HepG2 (cell line): ENCODE data around the gene PODXL2. TPM values are rescaled to one million over a fixed set of nuclear protein-coding genes. Genes with fewer than 3 reads are reported as not detected.

Source experiments
- ATAC-seq: fragments of 200-7000 bp; cut with Tn5 transposase; 3 replicates; pipeline ENCODE4 v1.9.1; 2020; ENCODE audit warnings: mild to moderate bottlenecking, moderate library complexity
- BruUV-seq: library from RNA; stranded (reverse); fragments of 400-500 nt; replicated peaks from 2 replicates; lab custom pipeline; 2021; lab: Mats Ljungman, UMichigan
- CTCF ChIA-PET: fragments of 300-600 bp; formaldehyde crosslinking; extraction: SDS; loops from one replicate; lab custom pipeline; 2021; ENCODE audit warnings: low total read pairs, inconsistent platforms, low intra/inter-chr PET ratio; lab: Yijun Ruan, JAX
- POLR2A ChIA-PET: fragments of 350-600 bp; sonication (Branson Sonifier 250); formaldehyde crosslinking; loops from one replicate; lab custom pipeline; 2020; ENCODE audit warnings: antibody characterized with exemption, inconsistent platforms; lab: Yijun Ruan, JAX
- DNase-seq: peaks from one replicate; pipeline ENCODE4 v3.0.0-alpha.2; 2015; ENCODE audit warnings: low spot score
- FAIRE-seq: peaks from 3 replicates; lab custom pipeline; 2011; peaks lifted over from hg19 to GRCh38; lab: Jason Lieb, UNC
- H2AFZ ChIP-seq: one replicate; pipeline ENCODE4 v1.6.1; 2011; ENCODE audit warnings: low read length, inconsistent platforms
- H3K27ac ChIP-seq: fragments of 300-600 bp; 3 replicates; pipeline ENCODE4 v1.8.0; 2011; ENCODE audit warnings: mixed run types, mild to moderate bottlenecking, mixed read lengths, low read length, inconsistent platforms; ENCODE audit not compliant: insufficient read depth; ENCODE audit errors: extremely low read length
- H3K27me3 ChIP-seq, 2 experiments: fragments of 200-600 bp in 1 of 2; 2 replicates in 1 of 2; 3 replicates in 1 of 2; pipeline versions ENCODE4 v1.6.0 to v1.8.0; 2011; ENCODE audit warnings: low read length in 2 of 2, mild to moderate bottlenecking in 2 of 2, moderate library complexity in 2 of 2, inconsistent platforms in 1 of 2; ENCODE audit not compliant: insufficient read depth in 2 of 2, control insufficient read depth in 1 of 2
- H3K36me3 ChIP-seq, 2 experiments: fragments of 200-600 bp in 1 of 2; replicated peaks in 1 of 2; 2 replicates in 1 of 2; 3 replicates in 1 of 2; pipeline versions ENCODE4 v1.5.1 to v1.8.0; 2011; ENCODE audit warnings: low read length in 2 of 2, inconsistent platforms in 1 of 2; ENCODE audit not compliant: insufficient read depth in 2 of 2, control insufficient read depth in 1 of 2
- H3K4me1 ChIP-seq: 2 replicates; pipeline ENCODE4 v1.5.1; 2012; ENCODE audit warnings: low read length, inconsistent platforms; ENCODE audit not compliant: insufficient read depth
- H3K4me2 ChIP-seq: 2 replicates; pipeline ENCODE4 v1.6.0; 2011; ENCODE audit warnings: low read depth, low read length, inconsistent platforms
- H3K4me3 ChIP-seq, 3 experiments: fragments of 200-600 bp in 1 of 3; sonication (generic), shearing (Covaris generic) in 1 of 3; replicated peaks in 1 of 3; 2 replicates each; pipeline ENCODE4 v1.5.1; 2011 to 2016; ENCODE audit warnings: low read length in 3 of 3, inconsistent platforms in 2 of 3, low read depth in 2 of 3, mild to moderate bottlenecking in 2 of 3, control low read depth in 1 of 3, mixed read lengths in 1 of 3; ENCODE audit not compliant: insufficient read depth in 1 of 3
- H3K79me2 ChIP-seq: one replicate; pipeline ENCODE4 v1.6.1; 2011; ENCODE audit warnings: low read length, inconsistent platforms; ENCODE audit not compliant: insufficient read depth
- H3K9ac ChIP-seq: 2 replicates; pipeline ENCODE4 v1.6.0; 2011; ENCODE audit warnings: mild to moderate bottlenecking, low read depth, low read length, inconsistent platforms; ENCODE audit not compliant: insufficient read depth
- H3K9me3 ChIP-seq: 2 replicates; pipeline ENCODE4 v1.5.1; 2012; ENCODE audit warnings: mild to moderate bottlenecking, low read length
- H4K20me1 ChIP-seq: 2 replicates; pipeline ENCODE4 v1.6.0; 2011; ENCODE audit warnings: inconsistent platforms, mild to moderate bottlenecking, low read length, moderate library complexity; ENCODE audit not compliant: insufficient read depth
- ASH2L ChIP-seq: fragments of 300-600, 200-600 bp; sonication (generic); IDR thresholded peaks from 2 replicates; pipeline ENCODE4 v1.7.0; 2017; ENCODE audit warnings: low read depth, mild to moderate bottlenecking, moderate library complexity, mixed read lengths, low read length; ENCODE audit not compliant: insufficient read length
- FOXP1 ChIP-seq, 2 experiments: fragments of 450-650 bp in 1 of 2; IDR thresholded peaks; 2 replicates each; pipeline ENCODE4 v1.6.1; 2017 to 2018; ENCODE audit warnings: antibody characterized with exemption in 1 of 2
- JUNB ChIP-seq: sonication (generic); formaldehyde crosslinking; IDR thresholded peaks from 2 replicates; pipeline ENCODE4 v1.8.0; 2022; ENCODE audit warnings: missing genetic modification reagents, mild to moderate bottlenecking, borderline replicate concordance
- MZF1 ChIP-seq: sonication (generic); formaldehyde crosslinking; IDR thresholded peaks from 2 replicates; pipeline ENCODE4 v1.8.1; 2023; ENCODE audit warnings: mild to moderate bottlenecking, missing genetic modification reagents, borderline replicate concordance
- NCOA1 ChIP-seq: sonication (generic); formaldehyde crosslinking; IDR thresholded peaks from 2 replicates; pipeline ENCODE4 v1.9.0; 2021; ENCODE audit warnings: missing genetic modification reagents
- PCBP1 ChIP-seq: fragments of 200-400 bp; formaldehyde crosslinking; IDR thresholded peaks from 2 replicates; pipeline ENCODE4 v1.6.1; 2017; ENCODE audit warnings: mild to moderate bottlenecking, low read depth, low read length, borderline replicate concordance
- POLR2A ChIP-seq, 2 experiments: IDR thresholded peaks; 2 replicates each; pipeline ENCODE4 v1.6.1; 2011; ENCODE audit warnings: low read depth in 2 of 2, low read length in 2 of 2, mild to moderate bottlenecking in 1 of 2, moderate library complexity in 1 of 2; ENCODE audit not compliant: insufficient read depth in 1 of 2
- SYNCRIP ChIP-seq: fragments of 200-400 bp; formaldehyde crosslinking; IDR thresholded peaks from 2 replicates; pipeline ENCODE4 v1.6.1; 2018; ENCODE audit warnings: mild to moderate bottlenecking, low read depth, low read length; ENCODE audit not compliant: insufficient read depth
- ZNF10 ChIP-seq: sonication (generic); formaldehyde crosslinking; IDR thresholded peaks from 2 replicates; pipeline ENCODE4 v1.4.0; 2020; ENCODE audit warnings: mild to moderate bottlenecking, low read depth, missing genetic modification reagents, borderline replicate concordance
- ZNF143 ChIP-seq: sonication (generic); formaldehyde crosslinking; IDR thresholded peaks from 2 replicates; pipeline ENCODE4 v1.4.0; 2020; ENCODE audit warnings: missing genetic modification reagents
- ZNF333 ChIP-seq: sonication (generic); formaldehyde crosslinking; IDR thresholded peaks from 2 replicates; pipeline ENCODE4 v1.4.0; 2020; ENCODE audit warnings: mild to moderate bottlenecking, missing genetic modification reagents, borderline replicate concordance
- ZNF660 ChIP-seq: sonication (generic); formaldehyde crosslinking; IDR thresholded peaks from 2 replicates; pipeline ENCODE4 v1.5.1; 2020; ENCODE audit warnings: mild to moderate bottlenecking, low read depth, missing genetic modification reagents, borderline replicate concordance
- ZNF724P ChIP-seq: sonication (generic); formaldehyde crosslinking; IDR thresholded peaks from 2 replicates; pipeline ENCODE4 v1.8.0; 2022; ENCODE audit warnings: missing genetic modification reagents, borderline replicate concordance
- WGBS: methylation state at CpG from one replicate; pipeline ENCODE4 v1.1.6; 2017; ENCODE audit warnings: low lambda C conversion rate; 5-methylcytosine and 5-hydroxymethylcytosine counted together
- in situ Hi-C: cut with HindIII; loops from 2 replicates; pipeline ENCODE4 v1.10.0; 2017; ENCODE audit warnings: low pct_unique_long_range_greater_than_20kb; ENCODE audit not compliant: extremely low pct_ligation_motif_present
- intact Hi-C: fragments of 100-400 bp; cut with micrococcal nuclease; formaldehyde crosslinking; loops from one replicate; pipeline ENCODE4 v1.10.0; 2022; ENCODE audit not compliant: unreplicated experiment
- polyA plus RNA-seq, 8 experiments: library from polyadenylated mRNA; depleted of rRNA in 3 of 8; stranded (reverse) in 7 of 8; unstranded in 1 of 8; fragments of >200 nt; fragmentation: Illumina TruSeq in 4 of 8; extraction: Trizol in 4 of 8; gene quantifications; 2 replicates each; pipeline versions ENCODE4 v1.2.1 to v1.2.3, GENCODE V29; 2011 to 2016; ENCODE audit warnings: low read depth in 4 of 8, missing spikeins in 1 of 8, mixed read lengths in 1 of 8; ENCODE audit not compliant: insufficient read depth in 1 of 8
- total RNA-seq, 5 experiments: library from RNA; depleted of rRNA; stranded (reverse); fragments of >200 nt; fragmentation: Illumina TruSeq; extraction: Trizol; gene quantifications; 2 replicates each; pipeline ENCODE4 v1.2.3, GENCODE V29; 2016; ENCODE audit warnings: low read depth in 1 of 5
- TF ChIP-seq, protein P1 (sequence below): sonication (generic); formaldehyde crosslinking; IDR thresholded peaks from 2 replicates; pipeline ENCODE4 v1.9.0; 2021; ENCODE audit warnings: missing genetic modification reagents, mild to moderate bottlenecking, borderline replicate concordance
- TF ChIP-seq, protein P2 (sequence below): sonication (generic); formaldehyde crosslinking; IDR thresholded peaks from 2 replicates; pipeline ENCODE4 v1.4.0; 2020; ENCODE audit warnings: mild to moderate bottlenecking, missing genetic modification reagents
- TF ChIP-seq, protein P3 (sequence below), 2 experiments: fragments of 450-650 bp in 1 of 2; sonication (generic) in 1 of 2; formaldehyde crosslinking; IDR thresholded peaks; 2 replicates each; pipeline versions ENCODE4 v1.5.0 to v1.8.0; 2020 to 2022; ENCODE audit warnings: mild to moderate bottlenecking in 1 of 2, missing genetic modification reagents in 1 of 2

PODXL2 gene
- total and polyA plus RNA-seq, 2 of the 13 experiments (the other 11 are each of a cell fraction or from before 2014, with no cell fraction given): 20.4 to 25.1 TPM

DNA sequence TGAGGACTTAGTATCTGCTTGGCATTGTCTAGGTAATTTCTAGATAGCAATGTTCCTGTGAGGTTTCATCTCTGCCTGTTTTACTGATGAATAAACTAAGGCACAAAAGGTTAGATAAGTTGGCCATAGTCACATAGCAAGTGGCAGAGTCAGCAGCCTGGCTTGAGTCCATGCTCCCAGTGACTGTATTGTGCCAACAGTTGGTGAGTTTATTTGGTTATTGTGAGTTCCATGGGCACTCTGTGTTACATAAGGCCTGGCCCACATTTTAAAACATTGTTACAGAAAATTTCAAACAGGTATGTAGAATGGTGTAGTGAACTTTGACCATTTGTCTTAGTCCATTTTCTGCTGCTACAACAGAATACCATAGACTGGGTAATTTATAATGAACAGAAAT lies 15.6 kb upstream of the PODXL2 start (continued):
- TF ChIP-seq ZNF10 (CRISPR knock-in tag): no peak

DNA sequence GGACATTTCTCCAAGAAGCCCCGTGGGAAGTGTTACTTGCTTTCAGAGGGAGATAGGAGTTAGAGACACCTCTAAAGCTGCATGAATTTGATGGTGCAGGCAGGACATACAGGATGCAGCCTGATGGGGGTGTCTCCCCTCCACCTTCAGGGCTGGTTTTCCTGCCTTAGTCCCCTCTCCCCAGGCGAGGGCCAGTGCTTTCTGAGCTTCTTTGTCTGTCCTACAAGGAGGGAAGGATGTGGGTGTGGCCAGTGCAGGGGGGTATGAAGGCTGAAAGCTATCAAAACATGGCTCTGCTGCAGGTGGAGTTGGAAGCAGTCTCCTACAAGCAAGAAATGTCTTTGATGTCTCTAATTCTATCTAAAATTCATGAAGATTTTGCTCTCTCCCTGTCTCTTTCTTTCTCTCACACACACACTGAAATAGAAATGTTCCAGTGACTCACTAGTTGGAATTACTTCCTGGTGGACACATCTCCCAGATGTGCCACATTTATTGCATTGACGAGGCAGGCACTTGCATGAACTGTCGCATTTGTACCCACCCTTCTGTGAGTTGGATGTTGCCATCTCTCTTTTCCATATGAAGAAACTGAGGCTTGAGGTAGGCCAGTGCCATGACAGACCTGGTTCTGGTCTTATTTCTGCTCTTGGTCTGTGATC lies 13.9 kb upstream of the PODXL2 start:
- H4K20me1 ChIP-seq: no peaks in the 10 kb centered on the region
- H3K9ac ChIP-seq: no peak overlapping the region
- no TSS peak for BruUV-seq
- in situ Hi-C loops (no loop called here), intact Hi-C loops (no loop called here)
- CTCF ChIA-PET: no interaction called here
- H3K27ac ChIP-seq: no peak overlapping the region
- no peak overlapping the region for H3K4me2 ChIP-seq
- peaks cover 34 to 90% of the 10 kb centered on the region in 2 experiments for H3K36me3 ChIP-seq
- no peak overlapping the region for H3K4me3 ChIP-seq
- ATAC-seq: no peak
- FAIRE-seq: no peak
- TF ChIP-seq, protein P1, sequence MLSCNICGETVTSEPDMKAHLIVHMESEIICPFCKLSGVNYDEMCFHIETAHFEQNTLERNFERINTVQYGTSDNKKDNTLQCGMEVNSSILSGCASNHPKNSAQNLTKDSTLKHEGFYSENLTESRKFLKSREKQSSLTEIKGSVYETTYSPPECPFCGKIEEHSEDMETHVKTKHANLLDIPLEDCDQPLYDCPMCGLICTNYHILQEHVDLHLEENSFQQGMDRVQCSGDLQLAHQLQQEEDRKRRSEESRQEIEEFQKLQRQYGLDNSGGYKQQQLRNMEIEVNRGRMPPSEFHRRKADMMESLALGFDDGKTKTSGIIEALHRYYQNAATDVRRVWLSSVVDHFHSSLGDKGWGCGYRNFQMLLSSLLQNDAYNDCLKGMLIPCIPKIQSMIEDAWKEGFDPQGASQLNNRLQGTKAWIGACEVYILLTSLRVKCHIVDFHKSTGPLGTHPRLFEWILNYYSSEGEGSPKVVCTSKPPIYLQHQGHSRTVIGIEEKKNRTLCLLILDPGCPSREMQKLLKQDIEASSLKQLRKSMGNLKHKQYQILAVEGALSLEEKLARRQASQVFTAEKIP: no peak
- TF ChIP-seq, protein P2, sequence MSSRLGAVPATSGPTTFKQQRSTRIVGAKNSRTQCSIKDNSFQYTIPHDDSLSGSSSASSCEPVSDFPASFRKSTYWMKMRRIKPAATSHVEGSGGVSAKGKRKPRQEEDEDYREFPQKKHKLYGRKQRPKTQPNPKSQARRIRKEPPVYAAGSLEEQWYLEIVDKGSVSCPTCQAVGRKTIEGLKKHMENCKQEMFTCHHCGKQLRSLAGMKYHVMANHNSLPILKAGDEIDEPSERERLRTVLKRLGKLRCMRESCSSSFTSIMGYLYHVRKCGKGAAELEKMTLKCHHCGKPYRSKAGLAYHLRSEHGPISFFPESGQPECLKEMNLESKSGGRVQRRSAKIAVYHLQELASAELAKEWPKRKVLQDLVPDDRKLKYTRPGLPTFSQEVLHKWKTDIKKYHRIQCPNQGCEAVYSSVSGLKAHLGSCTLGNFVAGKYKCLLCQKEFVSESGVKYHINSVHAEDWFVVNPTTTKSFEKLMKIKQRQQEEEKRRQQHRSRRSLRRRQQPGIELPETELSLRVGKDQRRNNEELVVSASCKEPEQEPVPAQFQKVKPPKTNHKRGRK (CRISPR knock-in tag): no peak
- TF ChIP-seq, protein P3, sequence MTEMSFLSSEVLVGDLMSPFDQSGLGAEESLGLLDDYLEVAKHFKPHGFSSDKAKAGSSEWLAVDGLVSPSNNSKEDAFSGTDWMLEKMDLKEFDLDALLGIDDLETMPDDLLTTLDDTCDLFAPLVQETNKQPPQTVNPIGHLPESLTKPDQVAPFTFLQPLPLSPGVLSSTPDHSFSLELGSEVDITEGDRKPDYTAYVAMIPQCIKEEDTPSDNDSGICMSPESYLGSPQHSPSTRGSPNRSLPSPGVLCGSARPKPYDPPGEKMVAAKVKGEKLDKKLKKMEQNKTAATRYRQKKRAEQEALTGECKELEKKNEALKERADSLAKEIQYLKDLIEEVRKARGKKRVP (CRISPR knock-in tag; IDR thresholded peaks at IDR 0.05): no peak
- no peak for TF ChIP-seq ASH2L
- no peak for TF ChIP-seq PCBP1
- no peak for TF ChIP-seq ZNF724P (CRISPR knock-in tag)
- TF ChIP-seq MZF1 (CRISPR knock-in tag): no peak
- no peak for TF ChIP-seq FOXP1 (IDR thresholded peaks at IDR 0.05)
- TF ChIP-seq FOXP1 (CRISPR knock-in tag; IDR thresholded peaks at IDR 0.05): no peak
- no peak for TF ChIP-seq ZNF660
- no peak for TF ChIP-seq SYNCRIP
- TF ChIP-seq POLR2A (IDR thresholded peaks at IDR 0.05; ENCODE audit: insufficient read depth in 1 of 2, low read depth in 2 of 2, low read length in 2 of 2): no peak
- TF ChIP-seq ZNF333: no peak
- no peak for TF ChIP-seq JUNB (CRISPR knock-in tag)
- TF ChIP-seq NCOA1 (CRISPR knock-in tag): no peak
- no peak for TF ChIP-seq ZNF143 (CRISPR knock-in tag)
- 89% methylated on average over 4 of the region's 4 CpGs for WGBS
- POLR2A ChIA-PET: no interaction called here
- H3K79me2 ChIP-seq: no peaks in the 10 kb centered on the region
- no peaks in the 10 kb centered on the region for H3K27me3 ChIP-seq
- H3K4me1 ChIP-seq: peaks cover 6% of the 10 kb centered on the region; the same call in 1 of the 2 replicates
- no peak for DNase-seq
- no peak overlapping the region for H2AFZ ChIP-seq
- no peaks in the 10 kb centered on the region for H3K9me3 ChIP-seq
